Measurements from ENCODE around the gene PSORS1C2. TPM values are rescaled to one million over a fixed set of nuclear protein-coding genes. Genes with fewer than 3 reads are reported as not detected.

PSORS1C2 gene
- total RNA-seq, 1 experiment from 2014 or later = not detected

GRCh38 chr6:31125586-31126363, 13.1 kb downstream of the PSORS1C2 start:
- no peak overlapping the region for H3K4me3 ChIP-seq (ENCODE audit: low read depth, low read length, poor library complexity, severe bottlenecking)
- peak; percentile 70 for DNase-seq (ENCODE audit: low spot score)
- no peaks in the 10 kb centered on the region for H3K27me3 ChIP-seq (replicated peaks; ENCODE audit: insufficient read depth, low read depth, low read length, poor library complexity)
- intact Hi-C loops (cut with micrococcal nuclease; ENCODE audit: unreplicated experiment) = no loop called here
- no peak for TF ChIP-seq EZH2 (IDR thresholded peaks at IDR 0.05; ENCODE audit: borderline replicate concordance, low read depth, low read length, poor library complexity, severe bottlenecking)
- TF ChIP-seq, protein P1, sequence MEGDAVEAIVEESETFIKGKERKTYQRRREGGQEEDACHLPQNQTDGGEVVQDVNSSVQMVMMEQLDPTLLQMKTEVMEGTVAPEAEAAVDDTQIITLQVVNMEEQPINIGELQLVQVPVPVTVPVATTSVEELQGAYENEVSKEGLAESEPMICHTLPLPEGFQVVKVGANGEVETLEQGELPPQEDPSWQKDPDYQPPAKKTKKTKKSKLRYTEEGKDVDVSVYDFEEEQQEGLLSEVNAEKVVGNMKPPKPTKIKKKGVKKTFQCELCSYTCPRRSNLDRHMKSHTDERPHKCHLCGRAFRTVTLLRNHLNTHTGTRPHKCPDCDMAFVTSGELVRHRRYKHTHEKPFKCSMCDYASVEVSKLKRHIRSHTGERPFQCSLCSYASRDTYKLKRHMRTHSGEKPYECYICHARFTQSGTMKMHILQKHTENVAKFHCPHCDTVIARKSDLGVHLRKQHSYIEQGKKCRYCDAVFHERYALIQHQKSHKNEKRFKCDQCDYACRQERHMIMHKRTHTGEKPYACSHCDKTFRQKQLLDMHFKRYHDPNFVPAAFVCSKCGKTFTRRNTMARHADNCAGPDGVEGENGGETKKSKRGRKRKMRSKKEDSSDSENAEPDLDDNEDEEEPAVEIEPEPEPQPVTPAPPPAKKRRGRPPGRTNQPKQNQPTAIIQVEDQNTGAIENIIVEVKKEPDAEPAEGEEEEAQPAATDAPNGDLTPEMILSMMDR (conservative IDR thresholded peaks at IDR 0.05; ENCODE audit: low read depth, low read length) = no peak
- no peaks in the 10 kb centered on the region for H3K36me3 ChIP-seq (ENCODE audit: insufficient read depth, low read length, poor library complexity, severe bottlenecking)
- POLR2A ChIA-PET (ENCODE audit: low non-redundant PET) = no interaction called here
- no peaks in the 10 kb centered on the region for H3K9me3 ChIP-seq (ENCODE audit: low read depth, low read length, poor library complexity, severe bottlenecking)
- CTCF ChIA-PET = no interaction called here
- peaks cover 16% of the 10 kb centered on the region for H3K4me1 ChIP-seq (ENCODE audit: insufficient read depth, low read length, poor library complexity, severe bottlenecking)
- no TSS peak for BruUV-seq (replicated peaks)
- no peak overlapping the region for H3K27ac ChIP-seq (ENCODE audit: low read depth, low read length, poor library complexity, severe bottlenecking)

DNA sequence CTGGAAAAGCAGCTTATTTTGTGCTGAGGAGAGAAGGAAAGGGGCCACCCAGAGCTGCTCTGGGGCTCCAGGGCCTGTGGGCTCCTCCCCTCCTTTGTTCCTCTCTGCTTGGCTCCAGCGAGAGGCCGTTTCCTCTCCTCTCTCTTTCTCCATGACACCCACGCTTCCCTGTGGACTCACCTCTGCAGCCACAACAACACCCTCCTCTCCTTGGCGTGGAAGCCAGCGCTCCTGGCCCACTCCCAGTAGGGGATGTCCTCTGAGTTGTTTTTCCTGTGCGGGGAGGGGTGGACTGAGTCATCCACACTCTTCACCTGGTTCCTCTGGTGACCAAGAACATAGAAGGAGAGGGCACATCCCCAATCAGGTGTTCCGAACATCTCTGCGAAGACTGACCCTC, 13.7 kb downstream of the PSORS1C2 start:
- ChIA-PET POLR2A (ENCODE audit: low non-redundant PET) (no interaction called here), CTCF (no interaction called here)
- Histone ChIP-seq H3K9me3 (ENCODE audit: low read depth, low read length, poor library complexity, severe bottlenecking) (no peaks in the 10 kb centered on the region), H3K4me1 (ENCODE audit: insufficient read depth, low read length, poor library complexity, severe bottlenecking) (peaks cover 16% of the 10 kb centered on the region), H3K27me3 (replicated peaks; ENCODE audit: insufficient read depth, low read depth, low read length, poor library complexity) (no peaks in the 10 kb centered on the region), H3K4me3 (ENCODE audit: low read depth, low read length, poor library complexity, severe bottlenecking) (no peak overlapping the region), H3K36me3 (ENCODE audit: insufficient read depth, low read length, poor library complexity, severe bottlenecking) (no peaks in the 10 kb centered on the region), H3K27ac (ENCODE audit: low read depth, low read length, poor library complexity, severe bottlenecking) (no peak overlapping the region)
- TF ChIP-seq EZH2 (IDR thresholded peaks at IDR 0.05; ENCODE audit: borderline replicate concordance, low read depth, low read length, poor library complexity, severe bottlenecking) = no peak
- TF ChIP-seq, protein P1 (conservative IDR thresholded peaks at IDR 0.05; ENCODE audit: low read depth, low read length) = no peak
- no TSS peak for BruUV-seq (replicated peaks)
- intact Hi-C loops (cut with micrococcal nuclease; ENCODE audit: unreplicated experiment) = no loop called here
- DNase-seq (ENCODE audit: low spot score) = no peak

GRCh38 chr6:31122791-31123706, 15.8 kb downstream of the PSORS1C2 start:
- Histone ChIP-seq H3K4me3 (ENCODE audit: low read depth, low read length, poor library complexity, severe bottlenecking) (no peak overlapping the region), H3K36me3 (ENCODE audit: insufficient read depth, low read length, poor library complexity, severe bottlenecking) (no peaks in the 10 kb centered on the region), H3K4me1 (ENCODE audit: insufficient read depth, low read length, poor library complexity, severe bottlenecking) (peaks cover 9% of the 10 kb centered on the region), H3K27ac (ENCODE audit: low read depth, low read length, poor library complexity, severe bottlenecking) (no peak overlapping the region), H3K27me3 (replicated peaks; ENCODE audit: insufficient read depth, low read depth, low read length, poor library complexity) (no peaks in the 10 kb centered on the region), H3K9me3 (ENCODE audit: low read depth, low read length, poor library complexity, severe bottlenecking) (no peaks in the 10 kb centered on the region)
- ChIA-PET POLR2A (ENCODE audit: low non-redundant PET) (interaction anchor here (0.6 kb wide), 1 partner anchor 308 kb away, joined by 11 read pairs; no protein-coding TSS in a partner anchor), CTCF (no interaction called here)
- TF ChIP-seq EZH2 (IDR thresholded peaks at IDR 0.05; ENCODE audit: borderline replicate concordance, low read depth, low read length, poor library complexity, severe bottlenecking) = no peak
- TF ChIP-seq, protein P1 (conservative IDR thresholded peaks at IDR 0.05; ENCODE audit: low read depth, low read length) = no peak
- intact Hi-C loops (cut with micrococcal nuclease; ENCODE audit: unreplicated experiment) = no loop called here
- no TSS peak for BruUV-seq (replicated peaks)
- DNase-seq (ENCODE audit: low spot score) = no peak
